Activated CD8-positive, alpha-beta memory T cell treated with anti-CD3 and anti-CD28 coated beads, Interleukin-2, amount 50 U/mL, for 24 hours (primary cell): ENCODE data around the gene NUDT19.
"Not testable (repeated sequence)": the region's sequence is repeated elsewhere in the genome, so short reads cannot be mapped to it uniquely, and the experiment has no call there.

Experiments
- DNase-seq: peaks from one replicate; pipeline ENCODE4 v3.0.0-alpha.2; 2020; ENCODE audit errors: extremely low read depth

Gene NUDT19

GRCh38 chr19:32691291-32691951, at the start of gene NUDT19:
NUDT19 (plus strand) TSS chr19:32691821; CDS start chr19:32691961, 140 bp downstream.
- DNase-seq = no peak

GRCh38 chr19:32642771-32643170, 48.9 kb upstream of the NUDT19 start:
- DNase-seq = peak; percentile 17

GRCh38 chr19:32646556-32646955, 45.1 kb upstream of the NUDT19 start:
- no peak for DNase-seq

- no peak for DNase-seq
Observed at GRCh38 chr19:32647361-32647760, 44.3 kb upstream of the NUDT19 start.

- DNase-seq = no peak
Observed at GRCh38 chr19:32649751-32650150, 41.9 kb upstream of the NUDT19 start.

GRCh38 chr19:32650671-32651070, 41.0 kb upstream of the NUDT19 start:
- no peak for DNase-seq

- no peak for DNase-seq
Observed at GRCh38 chr19:32651729-32652140, 39.9 kb upstream of the NUDT19 start.

- DNase-seq = not testable (repeated sequence)
Observed at GRCh38 chr19:32652331-32652730, 39.3 kb upstream of the NUDT19 start.

GRCh38 chr19:32652894-32653598, 38.6 kb upstream of the NUDT19 start:
- DNase-seq = no peak

GRCh38 chr19:32653599-32653915, 38.1 kb upstream of the NUDT19 start:
- DNase-seq = no peak

GRCh38 chr19:32656379-32656778, 35.2 kb upstream of the NUDT19 start:
- not testable (repeated sequence) for DNase-seq

GRCh38 chr19:32658075-32658474, 33.5 kb upstream of the NUDT19 start:
- DNase-seq = no peak

GRCh38 chr19:32658527-32658926, 33.1 kb upstream of the NUDT19 start:
- DNase-seq = no peak

- no peak for DNase-seq
Observed at GRCh38 chr19:32661318-32661717, 30.3 kb upstream of the NUDT19 start.

GRCh38 chr19:32662186-32662585, 29.4 kb upstream of the NUDT19 start:
- DNase-seq = no peak

GRCh38 chr19:32666084-32666483, 25.5 kb upstream of the NUDT19 start:
- no peak for DNase-seq

- DNase-seq = no peak
Observed at GRCh38 chr19:32669310-32669709, 22.3 kb upstream of the NUDT19 start.

GRCh38 chr19:32671883-32672593, 19.6 kb upstream of the NUDT19 start:
- no peak for DNase-seq

- no peak for DNase-seq
Observed at GRCh38 chr19:32672841-32673240, 18.8 kb upstream of the NUDT19 start.

GRCh38 chr19:32673573-32673972, 18.0 kb upstream of the NUDT19 start:
- DNase-seq = no peak

GRCh38 chr19:32674153-32674930, 17.3 kb upstream of the NUDT19 start:
- DNase-seq = no peak
